Measurements from ENCODE around the gene RBM6.

RBM6 gene

GRCh38 chr3:50100956-50101845, 161.3 kb downstream of the RBM6 start:
- no peak for DNase-seq

- no peak for DNase-seq
Measured at GRCh38 chr3:50102558-50102957, 162.6 kb downstream of the RBM6 start.

DNA sequence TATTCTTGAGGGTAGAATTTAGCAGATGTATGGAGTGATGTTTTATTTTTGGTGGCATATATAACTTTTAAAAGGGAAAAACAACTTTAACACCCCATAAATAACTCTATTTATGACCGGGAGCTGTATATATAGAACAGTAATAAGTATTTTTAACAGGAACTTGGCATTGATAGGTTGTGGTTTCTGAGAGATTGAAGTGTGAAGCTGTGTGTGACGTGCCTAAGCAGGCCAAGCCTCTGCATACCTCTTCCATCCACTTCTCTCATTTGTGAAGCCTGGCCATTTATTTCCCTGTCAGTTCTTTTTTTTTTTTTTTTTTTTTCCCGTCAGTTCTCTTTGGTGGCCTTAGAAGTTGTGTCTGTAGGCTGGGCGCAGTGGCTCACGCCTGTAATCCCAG, 171.8 kb downstream of the RBM6 start:
- DNase-seq: no peak

DNA sequence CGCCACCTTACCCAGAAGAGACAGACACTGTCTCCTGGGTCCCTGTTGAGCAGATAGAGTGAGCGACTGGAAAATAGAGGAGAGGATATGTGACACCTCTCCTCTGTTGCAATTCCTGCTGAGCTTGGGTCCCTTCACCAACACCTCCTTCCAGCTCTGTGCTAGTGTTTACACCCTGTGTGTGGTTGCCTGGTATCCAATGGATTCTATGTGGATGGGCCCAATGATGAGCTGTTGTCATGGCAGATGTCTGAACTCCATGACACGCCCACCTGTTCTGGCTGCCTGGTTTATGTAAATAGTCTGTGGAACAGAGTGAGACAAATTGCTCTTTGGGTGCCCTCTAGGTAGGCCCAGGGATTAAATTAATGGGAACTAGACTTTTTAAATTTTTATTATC, 172.5 kb downstream of the RBM6 start:
- no peak for DNase-seq

GRCh38 chr3:50117120-50117519, 177.2 kb downstream of the RBM6 start:
- no peak for DNase-seq

DNA sequence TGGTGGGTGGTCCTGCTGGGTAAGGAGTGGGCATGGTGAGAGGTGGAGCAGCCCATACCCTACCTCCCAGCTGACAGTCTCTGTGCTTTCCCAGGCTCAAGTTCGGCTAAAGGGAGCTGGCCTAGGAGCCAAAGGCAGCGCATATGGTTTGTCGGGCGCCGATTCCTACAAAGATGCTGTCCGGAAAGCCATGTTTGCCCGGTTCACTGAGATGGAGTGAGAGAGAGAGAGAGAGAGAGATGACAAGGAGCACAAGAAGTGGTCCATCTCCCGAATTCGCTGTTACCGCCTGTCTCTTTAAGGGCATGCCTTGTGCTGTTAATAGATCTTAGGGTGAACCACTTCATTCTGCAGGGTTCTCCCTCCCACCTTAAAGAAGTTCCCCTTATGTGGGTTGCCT, 178.3 kb downstream of the RBM6 start:
- no peak for DNase-seq

GRCh38 chr3:50119786-50120185, 179.8 kb downstream of the RBM6 start:
- no peak for DNase-seq

GRCh38 chr3:50120364-50121071, 180.6 kb downstream of the RBM6 start:
- DNase-seq: no peak

GRCh38 chr3:50121072-50122032, 181.4 kb downstream of the RBM6 start:
- DNase-seq: no peak

- DNase-seq: no peak
Measured at GRCh38 chr3:50122071-50122470, 182.1 kb downstream of the RBM6 start.

GRCh38 chr3:50122661-50123391, 182.9 kb downstream of the RBM6 start:
- no peak for DNase-seq

DNA sequence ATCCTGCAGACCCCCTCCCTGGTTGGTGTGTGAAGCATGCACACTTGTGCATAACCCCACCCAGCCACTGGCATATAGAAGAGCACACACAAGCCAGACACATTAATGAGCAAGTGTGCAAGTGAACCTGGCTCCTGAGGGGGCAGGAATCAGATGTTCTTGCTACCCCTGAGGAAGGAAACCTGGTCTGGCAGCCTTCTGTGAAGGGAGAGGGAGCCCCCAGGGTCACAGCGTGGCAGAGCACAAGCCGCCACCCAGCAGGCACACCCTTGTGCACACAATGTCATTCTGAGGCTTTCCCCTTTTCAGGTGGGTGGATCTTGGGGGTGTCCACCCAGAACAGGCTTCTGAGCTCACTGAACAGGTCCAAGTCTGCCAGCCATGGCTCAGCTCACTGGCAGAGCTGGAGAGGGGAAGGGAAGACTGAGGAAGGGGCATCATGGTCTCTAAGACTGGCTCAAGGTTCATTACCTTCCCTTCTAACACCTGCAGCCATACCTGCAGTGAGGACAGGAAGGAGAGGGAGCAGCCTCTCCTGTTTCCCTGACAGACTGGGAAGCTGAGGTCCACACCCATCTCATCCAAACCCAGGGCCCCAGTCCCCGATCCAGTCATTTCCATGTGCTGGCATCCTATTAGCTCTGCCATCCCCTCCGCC, 183.6 kb downstream of the RBM6 start:
- no peak for DNase-seq

DNA sequence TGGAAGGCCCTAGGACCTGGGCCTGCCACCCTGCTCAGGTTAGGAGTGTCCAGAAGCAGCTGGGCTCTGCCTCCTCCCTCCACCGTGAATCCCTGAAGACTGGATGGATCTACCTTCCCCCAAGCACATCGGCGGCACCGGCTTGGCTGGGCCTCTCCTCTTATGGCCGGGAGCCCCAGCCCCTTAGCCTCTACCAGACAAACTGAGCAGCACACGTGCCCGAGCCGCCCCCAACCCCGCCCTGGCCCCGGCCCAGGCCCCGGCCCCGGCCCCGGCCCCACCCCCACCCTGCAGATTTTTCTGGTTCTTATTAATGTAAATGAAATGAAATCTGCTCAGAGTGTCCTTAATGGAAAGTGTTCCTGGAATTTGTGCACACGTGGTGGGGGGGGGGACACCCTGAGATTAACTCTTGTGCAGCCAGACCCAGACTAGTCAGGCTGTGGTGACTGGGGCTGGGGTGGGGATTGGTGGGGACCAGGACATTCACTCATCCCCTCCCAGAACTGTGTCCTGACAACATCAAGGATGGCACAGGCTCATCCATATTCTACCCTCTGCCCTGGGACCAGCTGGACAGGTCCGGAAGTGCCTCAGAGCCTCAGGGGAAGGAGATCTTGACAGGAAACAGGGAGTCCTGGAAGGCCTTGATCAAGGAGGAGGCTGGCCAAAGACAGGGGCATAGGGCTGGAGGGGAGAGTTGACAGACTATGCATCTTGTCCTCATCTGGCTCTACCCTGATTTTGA, 184.3 kb downstream of the RBM6 start:
- DNase-seq: no peak

DNA sequence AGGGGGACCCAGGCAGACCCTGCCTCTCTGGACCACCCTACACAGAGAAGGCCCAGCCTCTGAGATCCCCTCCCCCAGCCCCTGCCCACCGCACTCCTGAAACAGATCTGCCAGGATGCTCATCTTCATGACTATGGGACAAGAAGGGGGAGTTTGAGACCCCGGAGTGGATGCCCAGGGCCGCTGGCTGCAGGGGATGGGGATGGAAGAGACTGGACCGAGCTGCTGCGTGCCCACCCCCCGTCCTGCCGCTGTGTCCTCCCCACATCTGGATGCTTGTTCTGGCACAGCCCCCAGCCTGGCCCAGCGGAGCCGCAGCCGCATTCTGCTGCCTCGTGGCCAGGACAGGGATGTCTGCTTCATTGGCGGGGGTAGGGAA, 184.8 kb downstream of the RBM6 start:
- no peak for DNase-seq

- no peak for DNase-seq
Measured at GRCh38 chr3:50125541-50126286, 185.8 kb downstream of the RBM6 start.

DNA sequence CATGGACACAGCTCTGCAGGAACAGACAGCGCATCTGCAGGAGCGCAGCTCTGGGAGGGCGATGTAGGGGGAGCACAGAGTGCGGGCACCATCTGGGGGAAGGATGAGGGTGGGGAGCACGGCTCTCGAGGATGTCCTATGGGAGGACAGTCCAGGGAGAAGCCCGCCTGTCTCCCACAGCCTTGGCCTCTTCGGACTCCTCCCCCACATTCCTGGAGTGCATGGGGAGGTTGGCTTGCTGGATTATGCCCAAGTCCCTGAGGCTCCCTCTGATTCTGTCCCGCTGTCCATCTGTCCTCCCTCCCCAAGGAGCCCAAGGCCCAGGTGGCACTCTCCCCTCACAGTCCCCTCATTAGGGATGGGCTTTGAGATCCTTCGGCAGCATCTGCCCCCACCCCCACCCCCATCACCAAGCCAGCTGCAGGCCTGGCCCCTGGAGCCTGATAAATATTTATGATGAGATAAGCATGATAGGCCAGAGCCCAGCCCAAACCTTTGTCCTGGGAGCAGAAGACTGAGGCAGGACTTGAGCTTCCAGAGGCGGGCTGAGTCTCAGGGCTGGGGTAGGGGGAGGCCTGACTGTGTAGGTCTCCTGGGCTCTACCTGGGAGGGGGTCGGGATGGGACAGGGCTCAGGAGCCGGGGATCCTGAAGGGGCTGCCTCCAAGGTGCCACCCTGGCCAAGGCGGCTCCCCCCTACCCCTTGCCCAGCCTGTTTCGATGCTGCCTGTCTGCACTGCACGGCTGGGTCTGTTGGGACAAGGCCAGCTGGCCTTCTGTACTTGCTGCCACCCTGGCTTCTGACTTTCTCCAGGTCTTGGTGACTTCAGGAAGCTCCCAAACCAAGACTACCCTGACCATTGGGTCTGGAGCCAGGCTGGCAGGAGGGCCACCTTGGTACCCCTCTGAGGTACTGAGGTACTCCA, 186.6 kb downstream of the RBM6 start:
- DNase-seq: no peak
